Measurements from ENCODE around the gene GPR68. TPM values are rescaled to one million over a fixed set of nuclear protein-coding genes. Genes with fewer than 3 reads are reported as not detected.

GPR68 gene
- 1 to 10 TPM; 1.7 to 2.1 (median 1.8) TPM for polyA plus RNA-seq (ENCODE audit: insufficient read length in 4 of 4)

- DNase-seq (ENCODE audit: low read depth in 4 of 4, low spot score in 3 of 4), result no peak
Observed at GRCh38 chr14:91244501-91244901, at the start of gene GPR68. Gene GPR68 (minus strand): TSS chr14:91244704. CDS start chr14:91235050, 9,654 bp downstream.

DNA sequence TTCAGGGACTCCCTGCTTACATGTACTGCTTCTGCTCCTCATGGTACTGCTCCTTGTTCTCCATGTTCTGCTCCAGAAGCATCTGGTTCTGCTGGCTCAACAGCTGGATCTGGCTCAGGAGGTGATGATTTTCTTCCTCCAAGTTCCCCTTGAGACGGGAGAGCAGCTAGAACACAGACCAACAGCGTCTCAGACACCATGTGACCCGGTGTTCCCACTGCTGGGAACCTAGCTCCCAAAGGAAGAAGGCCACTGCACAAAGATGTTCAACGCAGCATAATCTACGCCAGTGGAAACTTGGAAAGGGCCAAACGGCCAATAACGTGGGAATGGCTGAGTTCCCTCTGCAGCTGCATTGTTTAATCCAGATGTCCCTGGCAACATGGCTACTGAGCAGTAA, 49.6 kb upstream of the GPR68 start:
- DNase-seq (ENCODE audit: low read depth in 4 of 4, low spot score in 3 of 4), result no peak

- no peak for DNase-seq (ENCODE audit: low read depth in 4 of 4, low spot score in 3 of 4)
Observed at GRCh38 chr14:91293281-91293680, 48.8 kb upstream of the GPR68 start.

- DNase-seq (ENCODE audit: low read depth in 4 of 4, low spot score in 3 of 4), result no peak
Observed at GRCh38 chr14:91292491-91292890, 48.0 kb upstream of the GPR68 start.

GRCh38 chr14:91291786-91292405, 47.4 kb upstream of the GPR68 start:
- DNase-seq (ENCODE audit: low read depth in 4 of 4, low spot score in 3 of 4), result no peak

DNA sequence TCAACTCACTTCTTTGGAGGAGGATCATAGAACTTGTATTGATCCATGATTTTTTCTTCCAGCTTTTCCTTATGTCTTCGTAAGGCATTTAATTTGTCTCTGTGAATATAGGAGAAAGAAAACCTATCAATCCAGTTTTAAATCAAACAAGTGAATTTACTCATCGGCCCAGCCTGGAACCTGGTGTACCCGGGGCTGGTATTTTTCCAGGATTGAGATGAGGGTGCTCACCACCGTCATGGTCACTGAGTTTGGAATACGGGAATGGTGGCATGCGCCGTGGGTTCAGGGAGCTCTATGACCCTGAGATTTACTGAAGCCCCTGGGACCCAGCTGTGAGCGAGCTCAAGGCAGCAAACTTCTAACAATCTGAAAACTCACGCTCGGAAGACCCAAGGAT, 46.5 kb upstream of the GPR68 start:
- DNase-seq (ENCODE audit: low read depth in 4 of 4, low spot score in 3 of 4), result no peak

DNA sequence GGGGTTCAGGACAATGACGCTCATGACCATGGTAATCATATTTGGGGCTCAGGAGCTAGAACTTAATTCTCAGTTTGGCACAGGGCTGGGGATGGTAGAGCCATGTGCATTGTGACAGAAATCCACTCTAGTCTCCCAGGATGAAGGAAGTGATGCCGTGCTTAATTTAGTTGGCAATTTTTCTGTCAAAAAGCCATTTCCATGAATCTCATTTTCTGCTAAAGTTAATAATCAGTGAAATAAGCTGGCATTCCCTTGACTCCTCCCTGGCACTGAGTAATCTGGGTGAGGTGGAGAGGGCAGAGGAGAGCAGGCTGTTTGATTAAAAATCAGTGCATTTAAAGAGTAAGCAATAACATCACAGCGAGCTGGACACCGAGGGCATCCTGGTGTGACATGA, 45.0 kb upstream of the GPR68 start:
- DNase-seq (ENCODE audit: low read depth in 4 of 4, low spot score in 3 of 4), result no peak

DNA sequence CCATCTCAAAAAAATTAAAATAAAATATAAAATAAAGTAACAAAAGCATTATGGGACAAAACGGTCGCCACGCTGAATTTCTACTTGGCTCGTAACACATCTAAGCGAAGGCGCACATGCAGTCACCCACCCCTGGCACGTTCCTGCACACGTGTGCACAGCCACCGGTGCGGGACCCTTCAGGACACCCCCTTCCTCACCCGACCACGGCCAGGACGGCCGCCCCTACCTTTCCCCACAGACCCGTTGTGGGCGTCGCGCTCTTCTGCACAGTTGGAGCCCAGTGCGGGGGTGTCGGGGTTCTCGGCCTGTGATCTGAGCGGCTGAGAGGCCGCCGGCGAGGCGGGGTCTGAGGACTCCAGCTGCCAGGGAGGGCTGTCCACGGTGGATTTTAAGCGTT, 44.4 kb upstream of the GPR68 start:
- DNase-seq (ENCODE audit: low read depth in 4 of 4, low spot score in 3 of 4), result no peak

DNA sequence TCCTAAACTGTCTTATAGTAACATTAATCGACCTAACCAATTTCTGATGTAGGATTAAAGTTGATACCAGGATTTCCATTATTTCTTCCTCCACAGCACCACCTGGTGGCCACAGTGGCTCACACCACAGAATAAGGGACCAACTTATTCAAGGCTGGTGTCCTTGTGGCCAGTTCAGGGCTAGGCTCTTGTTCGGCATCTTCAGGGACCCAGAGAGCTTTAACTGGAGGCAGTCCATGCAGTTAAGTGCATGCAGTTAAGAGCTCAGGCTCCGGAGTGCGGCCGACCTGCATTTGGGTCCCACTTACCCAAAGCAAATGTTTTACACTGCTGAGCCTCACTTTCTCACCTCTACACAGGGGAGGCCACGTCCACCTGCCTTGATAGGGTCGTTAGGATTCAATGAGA, 42.0 kb upstream of the GPR68 start:
- peak; percentile 47 to 63 (median 54) for DNase-seq (ENCODE audit: low read depth in 4 of 4, low spot score in 3 of 4)

DNA sequence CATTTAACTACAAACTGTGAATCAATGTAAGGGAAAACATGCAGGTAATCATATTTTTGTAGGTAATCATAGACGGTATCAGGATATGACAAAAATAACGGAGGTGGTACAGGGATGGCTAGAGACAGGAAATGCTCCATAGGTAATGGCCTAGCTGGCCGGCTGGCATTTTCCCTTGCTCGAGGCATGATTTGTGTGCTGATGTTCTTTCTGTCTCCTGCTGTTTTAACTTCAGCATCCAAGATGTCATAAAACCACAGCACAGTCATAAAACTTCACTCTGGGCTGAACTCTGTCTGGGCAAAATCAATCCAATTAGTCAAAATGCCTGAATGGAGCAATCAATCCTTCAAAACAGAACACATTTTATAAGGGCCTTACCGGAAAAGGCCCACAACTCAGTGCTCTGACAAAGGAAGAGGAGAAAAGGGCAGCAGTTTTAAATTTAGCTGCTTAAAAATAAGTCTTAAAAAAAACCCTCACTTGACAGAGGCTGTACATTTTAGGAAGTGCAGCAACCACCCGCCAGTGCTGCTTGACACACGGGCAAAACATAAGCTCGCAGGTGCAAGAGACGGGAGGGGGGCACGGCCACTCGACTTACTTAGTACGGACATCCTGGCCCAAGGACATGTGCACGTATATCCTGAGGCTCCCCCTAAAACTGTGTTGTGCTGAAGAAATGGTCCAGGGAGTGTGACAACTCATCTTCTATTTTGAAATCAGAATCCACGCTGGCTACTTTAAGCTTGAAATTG, 40.5 kb upstream of the GPR68 start:
- DNase-seq (ENCODE audit: low read depth in 4 of 4, low spot score in 3 of 4), result no peak

DNA sequence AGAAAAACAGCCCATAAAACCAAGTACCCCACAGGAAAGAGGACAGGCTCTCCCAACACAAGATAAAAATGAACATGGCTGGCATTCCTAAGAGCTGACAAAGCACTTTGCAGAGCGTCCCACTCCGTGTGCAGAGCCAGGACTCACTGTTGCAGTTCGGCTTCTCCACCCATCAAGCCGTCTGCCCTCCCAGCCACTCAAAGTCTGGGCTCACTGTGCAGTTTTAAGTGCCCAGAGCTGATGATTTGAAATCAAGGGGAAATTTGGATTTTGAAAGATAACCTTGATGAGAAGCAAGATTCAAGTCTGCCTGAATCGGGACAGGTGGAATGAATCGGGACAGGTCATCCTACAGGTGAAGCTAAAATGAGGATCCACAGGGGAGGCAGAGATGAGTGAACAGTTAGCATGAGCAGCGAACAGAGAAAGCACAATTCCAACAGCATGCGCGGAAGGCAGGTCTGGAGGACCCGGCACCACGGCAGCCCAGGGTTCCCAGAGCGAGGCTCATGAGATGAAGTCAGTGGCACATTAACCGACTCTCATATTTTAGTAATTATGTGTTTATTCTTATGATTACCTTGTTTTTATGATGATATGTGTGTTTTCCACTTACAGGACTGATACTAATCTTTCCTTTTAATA, 39.8 kb upstream of the GPR68 start:
- DNase-seq (ENCODE audit: low read depth in 4 of 4, low spot score in 3 of 4), result no peak

DNA sequence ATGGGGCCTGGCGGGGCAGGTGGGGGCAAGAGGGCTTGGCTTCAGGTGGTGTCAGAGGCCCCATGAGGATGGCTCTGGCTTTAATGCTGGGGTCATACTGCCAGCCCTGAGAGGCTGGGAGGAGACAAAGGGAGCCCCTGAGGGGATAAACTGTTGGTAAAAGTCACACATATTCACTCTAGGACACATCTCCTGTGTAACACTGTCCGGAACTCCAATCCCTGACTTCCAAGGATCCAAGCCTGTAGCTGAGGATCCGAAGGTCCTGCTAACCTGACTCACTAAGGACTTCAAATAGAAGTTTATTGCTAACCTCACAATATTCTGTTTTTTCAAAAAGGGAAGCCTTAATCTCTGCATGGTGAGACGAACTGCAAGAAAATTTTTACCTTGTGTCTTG, 39.2 kb upstream of the GPR68 start:
- no peak for DNase-seq (ENCODE audit: low read depth in 4 of 4, low spot score in 3 of 4)

GRCh38 chr14:91282954-91283645, 38.6 kb upstream of the GPR68 start:
- no peak for DNase-seq (ENCODE audit: low read depth in 4 of 4, low spot score in 3 of 4)

DNA sequence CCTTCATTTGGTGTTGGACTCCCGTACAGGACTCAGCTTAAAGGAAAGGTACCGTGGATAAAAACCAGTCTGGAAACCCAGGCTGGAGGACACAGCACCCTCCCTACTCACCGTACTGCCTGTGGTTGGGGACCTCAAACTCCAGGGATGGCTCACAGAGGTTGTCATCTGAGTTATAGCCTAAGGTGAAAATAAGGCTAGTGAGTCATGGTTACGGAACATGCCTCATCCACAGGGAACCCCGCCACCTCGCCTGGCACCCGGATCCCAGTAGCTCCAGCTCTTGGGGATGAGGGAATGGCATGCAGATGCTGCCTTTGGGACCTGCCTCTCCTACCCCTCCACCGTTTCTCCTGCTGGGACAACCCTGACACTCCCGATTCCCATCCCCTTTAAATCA, 36.8 kb upstream of the GPR68 start:
- no peak for DNase-seq (ENCODE audit: low read depth in 4 of 4, low spot score in 3 of 4)

GRCh38 chr14:91280129-91280528, 35.6 kb upstream of the GPR68 start:
- no peak for DNase-seq (ENCODE audit: low read depth in 4 of 4, low spot score in 3 of 4)

DNA sequence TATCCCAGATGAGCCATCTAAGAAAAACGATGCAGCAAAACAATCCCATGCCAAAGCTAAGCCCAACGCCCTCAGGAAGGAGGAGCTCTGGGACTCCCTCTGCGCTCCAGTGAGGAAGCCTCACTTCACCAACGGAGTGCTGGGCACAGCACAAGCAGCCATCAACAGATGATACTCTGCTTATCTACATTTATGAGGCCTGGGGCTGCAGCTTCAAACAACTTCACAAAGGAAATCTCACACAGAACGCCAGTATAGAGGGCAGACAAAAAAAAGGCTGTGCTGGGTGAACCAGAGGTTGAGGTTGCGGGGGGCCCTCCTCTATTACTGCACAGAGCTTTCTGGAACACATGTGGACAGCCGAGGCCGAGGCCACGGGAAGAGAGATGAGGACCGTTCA, 34.9 kb upstream of the GPR68 start:
- DNase-seq (ENCODE audit: low read depth in 4 of 4, low spot score in 3 of 4), result no peak

- DNase-seq (ENCODE audit: low read depth in 4 of 4, low spot score in 3 of 4), result no peak
Observed at GRCh38 chr14:91278383-91278715, 33.8 kb upstream of the GPR68 start.

GRCh38 chr14:91277546-91278382, 33.3 kb upstream of the GPR68 start:
- no peak for DNase-seq (ENCODE audit: low read depth in 4 of 4, low spot score in 3 of 4)

GRCh38 chr14:91274796-91275195, 30.3 kb upstream of the GPR68 start:
- DNase-seq (ENCODE audit: low read depth in 4 of 4, low spot score in 3 of 4), result no peak

- DNase-seq (ENCODE audit: low read depth in 4 of 4, low spot score in 3 of 4), result no peak
Observed at GRCh38 chr14:91273885-91274273, 29.4 kb upstream of the GPR68 start.
